Breast epithelium (tissue), 4 donors: Measurements from ENCODE around the gene ERCC8. TPM values are rescaled to one million over a fixed set of nuclear protein-coding genes. Genes with fewer than 3 reads are reported as not detected.

Experiments used
- DNase-seq, 2 donors: peaks; one replicate each; pipeline ENCODE4 v3.0.0-alpha.2; 2019; ENCODE audit warnings: low spot score in 2 of 2
- H3K27ac ChIP-seq, 2 donors: fragments of 200-600 bp; sonication (generic) in 1 of 2; one replicate each; pipeline ENCODE4 v1.5.1; 2016 to 2019; ENCODE audit warnings: mild to moderate bottlenecking in 1 of 2
- H3K27me3 ChIP-seq, 2 donors: fragments of 200-600 bp; sonication (generic) in 1 of 2; one replicate each; pipeline versions ENCODE4 v1.5.1 to v1.6.0; 2017 to 2019; ENCODE audit warnings: control low read depth in 1 of 2, mild to moderate bottlenecking in 1 of 2
- H3K36me3 ChIP-seq: fragments of 200-600 bp; one replicate; pipeline ENCODE4 v1.5.1; 2019
- H3K4me1 ChIP-seq, 2 donors: fragments of 200-600 bp; sonication (generic); one replicate each; pipeline ENCODE4 v1.5.1; 2016 to 2019; ENCODE audit warnings: control low read depth in 1 of 2
- H3K4me3 ChIP-seq, 3 donors: fragments of 200-600 bp; sonication (generic); 1 replicate in 2 of 3; 2 replicates in 1 of 3; pipeline ENCODE4 v1.5.1; 2016 to 2019; ENCODE audit warnings: mild to moderate bottlenecking in 3 of 3, moderate library complexity in 2 of 3
- H3K9me3 ChIP-seq, 2 donors: fragments of 200-600 bp; sonication (generic) in 1 of 2; one replicate each; pipeline ENCODE4 v1.5.1; 2016 to 2019; ENCODE audit warnings: control low read depth in 1 of 2
- POLR2A ChIP-seq: fragments of 450-650 bp; IDR thresholded peaks from one replicate; pipeline ENCODE4 v1.6.1; 2016; ENCODE audit warnings: antibody characterized with exemption, mild to moderate bottlenecking, moderate library complexity
- POLR2AphosphoS5 ChIP-seq, 3 donors: sonication (generic); formaldehyde crosslinking; IDR thresholded peaks; one replicate each; pipeline ENCODE4 v1.6.1; 2017; ENCODE audit warnings: antibody characterized with exemption in 3 of 3
- intact Hi-C: fragments of 100-400 bp; cut with DNase I; formaldehyde crosslinking; loops from one replicate; pipeline ENCODE4 v1.15.1; 2023; ENCODE audit warnings: low total_unique reads
- total RNA-seq, 3 donors: library from RNA; depleted of rRNA; stranded (reverse); fragments of >200 nt; gene quantifications; one replicate each; pipeline ENCODE4 v1.1.0, GENCODE V29; 2016
- TF ChIP-seq, protein P1 (sequence below), 3 donors: fragments of 450-650 bp; IDR thresholded peaks; one replicate each; pipeline ENCODE4 v1.5.1; 2016 to 2017; ENCODE audit warnings: antibody characterized with exemption in 3 of 3, mild to moderate bottlenecking in 3 of 3, moderate library complexity in 3 of 3

The ERCC8 gene
- total RNA-seq, 3 donors from 2014 or later: 14.7 to 25.4 (median 17.3) TPM

DNA sequence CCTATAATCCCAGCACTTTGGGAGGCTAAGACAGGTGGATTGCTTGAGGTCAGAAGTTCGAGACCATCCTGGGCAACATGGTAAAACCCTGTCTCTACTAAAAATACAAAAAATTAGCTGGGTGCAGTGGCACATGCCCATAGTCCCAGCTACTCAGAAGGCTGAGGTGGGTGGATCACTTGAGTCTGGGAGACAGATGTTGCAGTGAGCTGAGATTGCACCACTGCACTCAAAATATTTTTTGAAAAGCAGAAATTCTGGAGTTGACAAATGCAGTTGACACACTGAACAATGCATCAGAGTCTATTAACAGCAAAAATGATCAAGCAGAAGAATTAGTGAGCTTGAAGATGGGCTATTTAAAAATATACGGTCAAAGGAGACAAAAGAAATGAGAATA, 35.6 kb upstream of the ERCC8 start:
- DNase-seq: no peak
- peaks cover 7% of the 10 kb centered on the region in 2 donors for H3K9me3 ChIP-seq
- no peaks in the 10 kb centered on the region for H3K27me3 ChIP-seq
- H3K4me3 ChIP-seq: no peak overlapping the region
- TF ChIP-seq POLR2A (no peak), POLR2AphosphoS5 (IDR thresholded peaks at IDR 0.05) (no peak)
- TF ChIP-seq, protein P1, sequence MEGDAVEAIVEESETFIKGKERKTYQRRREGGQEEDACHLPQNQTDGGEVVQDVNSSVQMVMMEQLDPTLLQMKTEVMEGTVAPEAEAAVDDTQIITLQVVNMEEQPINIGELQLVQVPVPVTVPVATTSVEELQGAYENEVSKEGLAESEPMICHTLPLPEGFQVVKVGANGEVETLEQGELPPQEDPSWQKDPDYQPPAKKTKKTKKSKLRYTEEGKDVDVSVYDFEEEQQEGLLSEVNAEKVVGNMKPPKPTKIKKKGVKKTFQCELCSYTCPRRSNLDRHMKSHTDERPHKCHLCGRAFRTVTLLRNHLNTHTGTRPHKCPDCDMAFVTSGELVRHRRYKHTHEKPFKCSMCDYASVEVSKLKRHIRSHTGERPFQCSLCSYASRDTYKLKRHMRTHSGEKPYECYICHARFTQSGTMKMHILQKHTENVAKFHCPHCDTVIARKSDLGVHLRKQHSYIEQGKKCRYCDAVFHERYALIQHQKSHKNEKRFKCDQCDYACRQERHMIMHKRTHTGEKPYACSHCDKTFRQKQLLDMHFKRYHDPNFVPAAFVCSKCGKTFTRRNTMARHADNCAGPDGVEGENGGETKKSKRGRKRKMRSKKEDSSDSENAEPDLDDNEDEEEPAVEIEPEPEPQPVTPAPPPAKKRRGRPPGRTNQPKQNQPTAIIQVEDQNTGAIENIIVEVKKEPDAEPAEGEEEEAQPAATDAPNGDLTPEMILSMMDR (IDR thresholded peaks at IDR 0.05): no peak
- H3K36me3 ChIP-seq: no peaks in the 10 kb centered on the region
- intact Hi-C loops: no loop called here
- H3K27ac ChIP-seq: no peak overlapping the region
- no peaks in the 10 kb centered on the region for H3K4me1 ChIP-seq

DNA sequence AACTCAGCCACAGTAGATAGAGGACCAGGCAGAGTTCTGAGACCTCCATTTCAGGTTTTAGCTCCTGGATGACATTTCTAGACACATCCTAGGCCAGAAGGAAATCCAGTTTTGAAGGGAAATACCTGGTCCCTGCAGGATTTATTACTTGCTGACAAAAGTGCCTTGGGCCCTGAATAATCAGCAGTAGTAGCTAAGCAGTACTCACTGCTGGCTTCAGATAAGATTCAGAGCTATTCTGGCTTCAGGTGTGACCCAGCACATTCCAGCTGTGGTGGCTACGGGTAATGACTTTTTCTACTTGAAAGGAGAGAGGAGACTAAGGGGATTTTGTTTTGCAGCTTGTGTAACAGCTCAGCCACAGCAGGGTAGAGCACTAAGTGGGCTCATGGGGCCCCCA, 34.1 kb upstream of the ERCC8 start:
- TF ChIP-seq, protein P1 (IDR thresholded peaks at IDR 0.05): no peak
- TF ChIP-seq POLR2AphosphoS5 (IDR thresholded peaks at IDR 0.05) (no peak), POLR2A (no peak)
- Histone ChIP-seq H3K9me3 (peaks cover 7% of the 10 kb centered on the region in 2 donors), H3K27ac (no peak overlapping the region), H3K4me1 (no peaks in the 10 kb centered on the region), H3K27me3 (no peaks in the 10 kb centered on the region), H3K4me3 (no peak overlapping the region), H3K36me3 (no peaks in the 10 kb centered on the region)
- no peak for DNase-seq
- intact Hi-C loops: no loop called here

DNA sequence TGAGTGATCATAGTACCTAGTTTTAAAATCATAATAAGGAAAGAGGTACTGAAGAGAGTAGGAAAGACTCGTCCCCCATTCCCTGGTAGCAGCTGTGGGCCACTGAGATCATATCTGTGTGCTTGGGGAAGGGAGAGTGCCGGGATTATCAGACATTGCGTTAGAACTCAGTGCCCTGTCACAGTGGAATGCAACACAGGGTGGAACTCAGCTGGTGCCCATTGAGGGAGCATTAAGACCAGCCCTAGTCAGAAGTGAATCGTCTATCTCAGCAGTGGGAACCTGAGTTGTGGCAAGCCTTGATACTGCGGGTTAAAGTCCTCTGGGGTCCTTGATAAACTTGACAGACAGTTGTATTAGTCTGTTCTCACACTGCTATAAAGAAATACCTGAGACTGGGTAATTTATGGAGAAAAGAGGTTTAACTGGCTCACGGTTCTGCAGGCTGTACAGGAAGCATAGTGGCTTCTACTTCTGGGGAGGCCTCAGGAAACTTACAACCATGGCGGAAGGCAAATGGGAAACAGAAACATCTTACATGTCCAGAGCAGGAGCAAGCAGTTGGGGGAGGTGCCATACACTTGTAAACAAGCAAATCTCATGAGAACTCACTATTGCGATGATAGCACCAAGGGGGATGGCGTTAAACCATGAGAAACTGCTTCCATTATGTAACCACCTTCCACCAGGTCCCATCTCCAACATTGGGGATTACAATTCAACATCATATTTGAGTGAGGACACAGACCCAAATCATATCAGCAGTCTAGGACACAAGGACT, 33.3 kb upstream of the ERCC8 start:
- Histone ChIP-seq H3K36me3 (no peaks in the 10 kb centered on the region), H3K9me3 (peaks cover 7% of the 10 kb centered on the region in 2 donors), H3K27ac (no peak overlapping the region), H3K4me3 (no peak overlapping the region), H3K27me3 (no peaks in the 10 kb centered on the region), H3K4me1 (no peaks in the 10 kb centered on the region)
- intact Hi-C loops: no loop called here
- no peak for DNase-seq
- TF ChIP-seq POLR2AphosphoS5 (IDR thresholded peaks at IDR 0.05) (no peak), POLR2A (no peak)
- TF ChIP-seq, protein P1 (IDR thresholded peaks at IDR 0.05): no peak

DNA sequence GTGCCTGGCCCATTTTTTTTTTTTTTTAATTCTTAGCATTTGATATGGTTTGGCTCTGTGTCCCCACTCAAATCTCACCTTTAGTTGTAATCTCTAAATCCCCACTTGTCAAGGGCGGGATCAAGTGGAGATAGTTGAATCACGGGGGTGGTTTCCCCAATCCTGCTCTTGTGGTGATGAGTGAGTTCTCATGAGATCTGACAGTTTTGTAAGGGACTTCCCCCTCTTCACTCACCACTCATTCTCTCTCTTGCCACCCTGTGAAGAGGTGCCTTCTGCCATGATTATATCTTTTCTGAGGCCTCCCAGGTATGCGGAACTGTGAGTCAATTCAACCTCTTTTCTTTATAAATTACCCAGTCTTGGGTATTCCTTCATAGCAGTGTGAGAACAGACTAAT, 27.4 kb upstream of the ERCC8 start:
- H3K4me1 ChIP-seq: no peaks in the 10 kb centered on the region

DNA sequence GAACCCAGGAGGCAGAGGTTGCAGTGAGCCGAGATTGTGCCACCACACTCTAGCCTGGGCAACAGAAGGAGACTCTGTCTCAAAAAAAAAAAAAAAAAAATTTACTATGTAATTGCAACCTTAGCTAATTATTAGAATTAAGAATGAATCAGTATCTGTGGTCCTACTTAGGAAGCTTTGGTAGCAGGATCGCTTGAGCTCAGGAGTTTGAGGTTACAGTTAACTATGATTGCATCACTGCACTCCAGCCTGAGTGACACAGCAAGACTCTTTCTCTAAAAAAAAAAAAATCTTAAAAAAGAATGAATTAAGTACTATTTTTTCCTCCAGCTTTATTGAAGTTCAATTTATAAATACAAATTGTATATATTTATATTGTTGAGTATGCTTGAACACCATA, 16.8 kb upstream of the ERCC8 start:
- Histone ChIP-seq H3K27me3 (no peaks in the 10 kb centered on the region), H3K27ac (no peak overlapping the region), H3K9me3 (peaks cover 4 to 6% of the 10 kb centered on the region in 2 donors), H3K4me3 (no peak overlapping the region), H3K36me3 (no peaks in the 10 kb centered on the region), H3K4me1 (no peaks in the 10 kb centered on the region)
- no peak for DNase-seq
- intact Hi-C loops: no loop called here
- TF ChIP-seq POLR2AphosphoS5 (IDR thresholded peaks at IDR 0.05) (no peak), POLR2A (no peak)
- TF ChIP-seq, protein P1 (IDR thresholded peaks at IDR 0.05): no peak

More for the DNA sequence above, 27.4 kb upstream of the ERCC8 start:
- H3K36me3 ChIP-seq: no peaks in the 10 kb centered on the region
- peaks cover 7 to 25% of the 10 kb centered on the region in 2 donors for H3K9me3 ChIP-seq
- no peaks in the 10 kb centered on the region for H3K27me3 ChIP-seq
- TF ChIP-seq, protein P1 (IDR thresholded peaks at IDR 0.05): no peak
- TF ChIP-seq POLR2AphosphoS5 (IDR thresholded peaks at IDR 0.05) (no peak), POLR2A (no peak)
- H3K4me3 ChIP-seq: no peak overlapping the region
- intact Hi-C loops: no loop called here
- no peak for DNase-seq
- H3K27ac ChIP-seq: no peak overlapping the region
